HG02588 (cell line): ENCODE results near the gene PSMC6.
"Not testable (repeated sequence)": the region's sequence is repeated elsewhere in the genome, so short reads cannot be mapped to it uniquely, and the experiment has no call there.

ENCODE experiments used
- ATAC-seq: cut with Tn5 transposase; IDR thresholded peaks from one replicate; pipeline ENCODE4 v1.9.1; 2021; ENCODE audit warnings: mild to moderate bottlenecking, moderate library complexity; ENCODE audit not compliant: unreplicated experiment

The PSMC6 gene

DNA sequence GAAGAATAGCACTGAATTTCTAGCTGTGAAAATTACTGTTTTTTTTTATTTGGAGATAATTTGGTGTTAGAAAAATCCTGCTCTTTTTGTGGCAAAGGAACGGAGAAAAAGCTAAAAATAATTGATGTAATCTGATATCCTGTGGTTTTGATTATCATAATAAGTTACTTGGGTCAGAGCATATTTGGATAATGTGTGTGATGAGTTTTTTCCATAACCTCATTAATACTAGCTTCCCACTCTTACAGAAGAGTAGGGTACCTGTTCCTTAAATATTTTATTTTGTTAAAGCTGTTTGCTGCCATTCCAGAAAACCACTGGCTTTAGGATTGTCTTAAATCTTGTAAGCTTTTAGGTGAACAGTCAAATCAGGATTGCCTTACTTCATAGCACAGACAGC lies 4.7 kb downstream of the PSMC6 start:
- no peak for ATAC-seq

GRCh38 chr14:52716155-52716554 lies 9.2 kb downstream of the PSMC6 start:
- no peak for ATAC-seq

- ATAC-seq, result no peak
Observed at GRCh38 chr14:52723514-52724359, 16.7 kb downstream of the PSMC6 start.

DNA sequence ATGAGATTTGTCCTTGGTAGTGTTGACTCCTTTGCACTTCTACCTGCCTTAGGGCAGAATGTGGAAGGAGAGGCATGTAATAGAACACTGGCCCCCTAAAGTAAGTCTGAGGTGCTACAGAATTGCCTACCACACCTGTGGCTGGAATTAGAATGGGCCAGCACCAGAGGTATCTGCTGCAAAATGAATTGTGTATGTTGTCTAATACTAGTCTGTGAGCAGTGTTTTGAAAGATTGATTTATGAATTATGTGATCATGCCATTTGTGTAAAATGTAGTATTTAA lies 17.3 kb downstream of the PSMC6 start:
- ATAC-seq, result no peak

DNA sequence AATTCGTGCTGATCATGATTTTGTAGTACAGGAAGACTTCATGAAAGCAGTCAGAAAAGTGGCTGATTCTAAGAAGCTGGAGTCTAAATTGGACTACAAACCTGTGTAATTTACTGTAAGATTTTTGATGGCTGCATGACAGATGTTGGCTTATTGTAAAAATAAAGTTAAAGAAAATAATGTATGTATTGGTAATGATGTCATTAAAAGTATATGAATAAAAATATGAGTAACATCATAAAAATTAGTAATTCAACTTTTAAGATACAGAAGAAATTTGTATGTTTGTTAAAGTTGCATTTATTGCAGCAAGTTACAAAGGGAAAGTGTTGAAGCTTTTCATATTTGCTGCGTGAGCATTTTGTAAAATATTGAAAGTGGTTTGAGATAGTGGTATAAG lies 20.5 kb downstream of the PSMC6 start:
- not testable (repeated sequence) for ATAC-seq

GRCh38 chr14:52729035-52729434 lies 22.0 kb downstream of the PSMC6 start:
- not testable (repeated sequence) for ATAC-seq

GRCh38 chr14:52729585-52729924 lies 22.6 kb downstream of the PSMC6 start:
- ATAC-seq, result no peak

DNA sequence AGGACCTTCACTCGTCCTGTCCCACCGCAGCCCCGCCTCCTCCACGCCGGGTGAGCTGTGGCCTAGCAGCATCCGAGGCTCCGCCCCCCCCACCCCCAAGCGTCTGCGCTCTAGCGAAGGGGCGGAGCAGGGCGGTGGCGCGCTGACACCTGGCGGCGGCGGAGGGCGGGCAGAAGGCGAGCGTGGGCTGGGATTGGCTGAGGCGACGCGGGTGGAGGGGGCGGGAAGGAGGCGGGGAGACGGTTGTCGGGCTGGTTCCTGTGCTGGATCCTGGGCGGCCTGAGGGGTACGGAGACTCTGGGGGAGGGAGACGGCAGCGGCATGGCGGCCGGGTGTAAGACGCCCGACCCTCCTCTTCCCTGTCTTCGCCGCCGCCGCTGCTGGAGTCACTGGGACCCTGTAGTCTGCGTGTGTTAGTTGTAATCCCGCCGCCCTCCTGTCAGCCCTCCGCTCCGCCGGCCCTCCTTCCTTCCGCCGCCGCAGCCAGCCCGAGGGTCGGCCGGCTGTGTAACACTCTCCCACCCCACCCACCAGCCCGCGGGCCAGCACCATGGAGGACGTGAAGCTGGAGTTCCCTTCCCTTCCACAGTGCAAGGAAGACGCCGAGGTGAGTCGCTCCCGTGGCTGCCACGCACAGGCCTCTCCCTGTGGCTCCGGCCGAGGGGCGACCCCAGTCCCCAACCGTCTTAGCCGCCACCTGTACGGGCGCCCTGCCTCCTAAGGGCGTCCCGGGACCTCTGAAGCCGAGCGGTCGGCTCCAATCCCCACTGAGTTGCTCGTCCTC lies 23.1 kb downstream of the PSMC6 start, which contains the start of gene STYX:
STYX (plus strand) TSS at position 242 of the 784 bp plus-strand sequence; CDS start at position 551, 309 bp downstream.
- peak; percentile 92 for ATAC-seq

DNA sequence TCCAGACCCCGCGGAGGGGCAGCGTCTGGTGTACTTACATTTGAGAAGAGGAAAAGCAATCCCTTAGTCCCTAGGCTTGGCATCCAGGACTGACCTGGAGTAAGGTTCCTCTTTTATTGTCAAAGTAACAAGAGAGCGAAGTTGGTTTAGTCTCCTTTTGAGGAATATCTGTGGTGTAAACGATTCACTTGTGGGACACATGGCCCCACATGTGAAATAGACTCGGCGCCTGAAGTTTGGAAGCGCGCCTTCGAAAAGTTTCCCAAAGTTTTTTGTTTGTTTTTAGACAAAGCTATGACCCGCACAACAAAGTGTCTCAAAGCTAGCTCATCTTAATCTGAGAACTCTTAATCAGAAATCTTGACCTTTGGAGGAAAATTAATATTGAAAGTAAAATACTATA lies 23.7 kb downstream of the PSMC6 start:
- no peak for ATAC-seq

- no peak for ATAC-seq
Observed at GRCh38 chr14:52733824-52734223, 26.8 kb downstream of the PSMC6 start.

DNA sequence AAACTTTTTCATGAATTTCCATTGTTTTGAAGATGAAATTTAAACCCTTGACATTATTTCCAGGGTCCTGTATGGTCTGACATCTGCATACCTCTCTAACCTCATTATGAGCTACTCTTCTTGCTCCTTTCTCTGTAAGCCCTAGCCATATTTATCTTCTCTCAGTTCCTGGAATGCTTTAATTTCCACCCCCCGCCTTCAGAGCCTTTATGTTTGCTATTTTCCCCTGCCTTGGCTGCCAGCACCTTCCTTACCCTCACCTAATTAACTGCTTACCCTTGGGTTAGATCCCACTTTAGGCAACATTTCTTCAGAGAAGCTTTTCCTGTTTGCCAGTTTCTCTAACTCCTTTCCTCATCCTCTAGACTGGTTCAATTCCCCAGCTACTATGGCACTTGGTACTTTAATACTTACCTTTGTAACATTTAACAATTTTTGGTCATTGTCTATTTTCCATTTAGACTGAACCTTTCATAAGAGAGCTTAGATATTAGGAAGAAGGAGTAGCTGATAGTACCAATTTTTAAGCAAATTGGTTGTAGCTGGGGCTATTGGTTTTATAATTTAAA lies 29.0 kb downstream of the PSMC6 start:
- no peak for ATAC-seq

DNA sequence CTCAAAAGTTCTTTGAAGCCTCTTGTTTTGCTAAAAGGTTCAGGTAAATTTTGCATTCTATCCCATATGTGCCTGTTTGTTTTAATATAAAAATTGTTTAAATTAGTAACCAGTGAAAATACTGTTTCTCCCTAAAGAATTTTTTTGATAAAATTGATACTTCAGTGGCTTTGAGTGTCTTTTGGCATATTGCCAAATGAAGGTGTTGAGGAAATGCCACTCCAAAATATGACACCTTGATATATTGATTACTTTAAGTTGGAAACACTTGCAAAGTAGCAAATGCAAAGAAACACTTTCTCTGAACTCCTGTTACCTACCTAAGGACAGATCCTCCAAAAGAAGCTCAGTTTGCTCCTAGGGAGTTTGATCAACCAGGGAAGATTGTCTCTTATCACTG lies 31.4 kb downstream of the PSMC6 start:
- no peak for ATAC-seq

- ATAC-seq, result no peak
Observed at GRCh38 chr14:52740751-52741150, 33.8 kb downstream of the PSMC6 start.

- ATAC-seq, result peak; percentile 6
Observed at GRCh38 chr14:52741865-52742264, 34.9 kb downstream of the PSMC6 start.

- ATAC-seq, result no peak
Observed at GRCh38 chr14:52748647-52749292, 41.8 kb downstream of the PSMC6 start.

- no peak for ATAC-seq
Observed at GRCh38 chr14:52755607-52756316, 48.8 kb downstream of the PSMC6 start.

DNA sequence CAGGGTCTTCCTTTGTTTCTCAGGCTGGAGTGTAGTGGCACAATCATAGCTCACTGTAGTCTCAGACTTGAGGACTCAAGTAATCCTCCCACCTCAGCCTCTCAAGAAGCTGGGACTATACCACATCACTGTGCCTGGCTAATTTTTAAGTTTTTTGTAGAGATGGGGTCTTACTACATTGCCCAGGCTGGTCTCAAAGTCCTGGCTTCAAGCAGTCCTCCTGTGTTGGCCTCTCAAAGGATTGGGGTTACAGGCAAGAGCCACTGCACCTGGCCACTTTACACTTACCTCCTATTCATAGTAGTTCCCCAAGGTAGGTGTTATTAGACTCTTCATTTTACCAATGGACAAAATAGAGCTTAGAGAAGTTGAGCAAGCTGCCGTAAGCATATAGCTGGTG lies 52.1 kb downstream of the PSMC6 start:
- no peak for ATAC-seq

- ATAC-seq, result not testable (repeated sequence)
Observed at GRCh38 chr14:52762923-52763322, 55.9 kb downstream of the PSMC6 start.

- no peak for ATAC-seq
Observed at GRCh38 chr14:52767058-52767833, 60.2 kb downstream of the PSMC6 start.

GRCh38 chr14:52769887-52770286 lies 62.9 kb downstream of the PSMC6 start:
- no peak for ATAC-seq
